GM19468 (cell line): ENCODE data around the gene VPS16.
A peak's percentile ranks its signal among the peaks of the same experiment; 100 is the strongest.

Experiments used
- ATAC-seq: cut with Tn5 transposase; IDR thresholded peaks from one replicate; pipeline ENCODE4 v1.9.1; 2021; ENCODE audit warnings: mild to moderate bottlenecking, moderate library complexity, moderate number of reproducible peaks; ENCODE audit not compliant: unreplicated experiment; ENCODE audit errors: extremely low read depth

Gene VPS16

DNA sequence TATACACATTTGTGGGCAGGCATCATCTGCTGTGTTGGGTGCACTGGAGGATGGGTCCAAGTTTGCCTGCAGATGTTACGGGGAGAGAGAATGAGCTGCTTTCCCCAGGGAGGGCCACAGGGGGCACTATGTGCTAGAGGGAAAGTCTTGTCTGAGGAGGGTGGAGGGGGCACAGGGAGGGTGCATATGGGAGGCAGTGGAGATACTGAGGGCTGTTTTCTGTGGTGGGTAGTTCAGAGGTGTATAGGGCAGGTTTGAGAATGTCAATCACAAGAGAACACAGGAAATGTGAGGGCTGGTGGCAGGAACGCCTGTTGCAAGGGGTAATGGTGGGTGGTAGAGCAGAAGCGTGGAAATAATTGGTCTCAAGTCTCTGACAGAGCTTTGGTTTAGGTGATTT is 25.1 kb downstream of the VPS16 start:
- no peak for ATAC-seq

DNA sequence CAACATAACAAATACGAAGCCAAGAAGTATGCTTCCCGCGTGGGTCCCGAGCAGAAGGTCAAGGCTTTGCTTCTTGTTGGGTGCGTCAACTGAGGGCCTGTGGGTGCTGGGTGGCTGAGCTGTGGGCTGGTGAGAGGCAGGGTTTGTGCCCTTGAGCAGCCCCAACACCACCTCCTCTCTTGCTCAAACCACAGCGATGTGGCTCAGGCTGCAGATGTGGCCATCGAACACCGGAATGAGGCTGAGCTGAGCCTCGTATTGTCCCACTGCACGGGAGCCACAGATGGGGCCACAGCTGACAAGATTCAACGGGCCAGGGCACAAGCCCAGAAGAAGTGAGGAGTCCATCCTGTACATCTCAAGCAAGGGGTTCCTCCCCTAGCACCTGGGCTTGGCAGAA is 25.7 kb downstream of the VPS16 start:
- ATAC-seq, result no peak

DNA sequence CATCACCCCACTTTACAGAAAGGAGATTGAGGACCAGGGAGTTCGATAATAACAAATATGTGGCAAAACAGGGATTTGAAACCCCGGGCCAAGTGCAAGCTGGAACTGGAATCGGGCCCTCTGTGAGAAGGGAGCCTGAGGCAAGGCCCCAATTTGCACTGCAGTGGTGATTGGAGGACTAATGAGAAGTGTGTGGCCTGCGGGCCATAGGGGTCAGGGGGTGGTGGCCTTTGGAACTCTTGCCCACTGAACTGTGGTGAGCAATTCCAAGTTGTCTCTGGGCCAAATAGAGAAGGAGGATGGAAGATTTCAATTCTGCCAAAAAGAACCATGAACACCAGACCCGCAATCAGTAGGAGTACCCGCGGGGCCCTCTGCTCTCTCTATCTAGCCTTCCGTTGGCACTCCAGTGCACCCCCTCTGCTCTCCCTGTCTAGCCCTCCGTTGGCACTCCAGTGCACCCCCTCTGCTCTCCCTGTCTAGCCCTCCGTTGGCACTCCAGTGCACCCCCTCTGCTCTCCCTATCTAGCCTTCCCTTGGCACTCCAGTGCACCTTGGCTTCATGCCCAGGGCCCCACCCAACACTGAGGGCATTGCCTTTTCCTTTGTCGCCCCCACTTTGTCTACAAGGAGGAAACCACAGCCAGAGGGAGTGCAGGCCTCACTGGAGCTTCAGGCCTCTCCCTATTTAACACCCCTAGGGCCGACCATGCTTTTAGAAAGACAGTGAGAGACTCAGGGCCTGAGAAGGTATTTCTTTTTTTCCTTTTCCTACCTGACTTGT is 26.7 kb downstream of the VPS16 start:
- ATAC-seq, result no peak

DNA sequence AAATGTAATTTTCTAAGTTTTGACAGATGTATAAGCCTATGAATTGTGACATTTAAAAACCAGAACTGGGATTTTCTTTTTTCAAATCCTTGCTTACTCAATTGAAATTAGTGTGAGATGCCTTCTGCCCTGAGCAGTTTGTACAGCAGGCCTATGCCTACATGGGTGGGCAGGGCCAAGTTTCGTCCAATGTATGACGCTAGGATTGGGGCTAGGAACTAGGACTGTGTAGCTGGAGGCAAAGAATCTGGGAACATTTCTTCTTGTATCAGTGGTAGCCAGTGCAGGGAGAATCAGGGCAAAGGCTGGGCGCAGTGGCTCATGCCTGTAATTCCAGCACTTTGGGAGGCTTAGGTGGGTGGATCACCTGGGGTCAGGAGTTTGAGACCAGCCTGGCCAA is 28.8 kb downstream of the VPS16 start:
- ATAC-seq, result no peak

DNA sequence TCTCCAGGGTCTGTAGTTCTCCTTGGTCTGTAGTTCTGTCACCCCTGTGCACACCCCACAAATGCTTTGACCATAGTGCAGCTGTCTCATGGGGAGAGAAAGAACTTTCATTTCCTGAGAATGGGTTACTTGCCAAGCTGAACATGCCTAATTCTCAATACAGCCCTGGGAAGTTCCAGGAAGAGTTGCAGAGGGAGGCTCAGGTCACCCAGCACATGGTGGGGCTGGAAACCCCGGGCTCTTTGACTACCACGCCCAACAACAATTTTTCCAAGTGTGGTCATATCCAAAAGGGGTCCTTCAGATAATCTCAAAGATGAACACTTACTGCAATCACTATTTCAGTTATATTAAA is 30.5 kb downstream of the VPS16 start:
- ATAC-seq, result no peak

DNA sequence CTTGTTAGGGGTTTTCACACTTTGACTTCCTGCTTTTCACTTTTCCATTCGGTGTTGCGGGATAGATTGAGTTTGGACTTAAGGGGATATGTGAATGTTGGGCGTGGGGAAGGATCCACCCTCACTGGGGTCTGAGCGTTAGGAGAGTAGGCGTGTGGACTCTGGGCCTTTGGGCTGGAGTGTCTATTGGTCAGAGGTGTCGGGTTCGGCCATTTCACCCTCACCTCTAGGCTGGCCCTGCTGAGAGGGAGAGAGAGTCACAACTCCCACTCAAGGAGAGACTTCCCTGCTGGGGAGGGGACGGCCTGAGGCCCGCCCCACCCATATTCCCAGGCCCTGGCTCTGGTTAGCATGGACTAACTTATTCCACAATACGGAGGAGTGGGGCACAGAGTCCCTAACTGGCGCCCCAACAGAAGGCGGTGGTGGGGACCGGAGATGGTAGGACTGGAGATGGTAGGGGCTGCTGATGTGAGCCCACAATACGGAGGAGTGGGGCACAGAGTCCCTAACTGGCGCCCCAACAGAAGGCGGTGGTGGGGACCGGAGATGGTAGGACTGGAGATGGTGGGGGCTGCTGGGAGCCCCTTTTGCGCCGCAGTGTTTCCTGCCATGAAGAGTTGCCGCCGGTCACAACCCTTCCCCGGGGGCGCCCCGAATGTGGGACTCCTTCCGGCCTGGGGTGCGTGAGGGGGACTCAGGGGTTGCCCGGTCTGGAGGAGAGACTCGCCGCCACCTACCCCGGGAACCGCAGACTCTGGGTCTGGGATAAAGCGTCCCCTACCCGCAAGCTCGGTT is 31.3 kb downstream of the VPS16 start:
- ATAC-seq, result no peak

DNA sequence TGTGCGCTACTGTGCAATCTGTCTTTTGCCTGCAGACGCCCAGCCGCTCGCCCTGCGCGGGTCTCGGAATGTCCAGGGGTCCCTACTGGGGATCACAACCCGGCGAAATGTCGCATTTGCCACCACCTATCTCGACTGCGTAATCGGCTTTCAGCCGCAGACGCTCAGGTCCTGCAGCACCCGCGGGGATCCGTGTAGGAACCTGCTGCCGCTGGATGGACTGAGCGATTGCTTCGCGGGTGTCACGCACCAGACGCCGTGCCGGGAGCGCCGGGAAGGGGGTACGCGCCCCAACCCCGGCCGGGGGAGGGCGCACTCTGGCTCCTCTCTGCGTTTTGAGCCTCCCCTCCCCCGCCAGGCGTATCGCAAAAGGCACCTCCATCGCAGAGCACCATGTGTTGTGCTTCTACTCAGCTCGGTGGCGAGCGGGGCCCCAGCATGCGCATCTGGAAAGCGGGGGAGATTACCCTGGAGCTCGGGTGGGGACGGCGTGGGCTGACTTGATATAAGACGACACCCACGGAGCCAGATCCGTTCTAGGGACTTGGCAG is 32.0 kb downstream of the VPS16 start:
- ATAC-seq, result no peak

DNA sequence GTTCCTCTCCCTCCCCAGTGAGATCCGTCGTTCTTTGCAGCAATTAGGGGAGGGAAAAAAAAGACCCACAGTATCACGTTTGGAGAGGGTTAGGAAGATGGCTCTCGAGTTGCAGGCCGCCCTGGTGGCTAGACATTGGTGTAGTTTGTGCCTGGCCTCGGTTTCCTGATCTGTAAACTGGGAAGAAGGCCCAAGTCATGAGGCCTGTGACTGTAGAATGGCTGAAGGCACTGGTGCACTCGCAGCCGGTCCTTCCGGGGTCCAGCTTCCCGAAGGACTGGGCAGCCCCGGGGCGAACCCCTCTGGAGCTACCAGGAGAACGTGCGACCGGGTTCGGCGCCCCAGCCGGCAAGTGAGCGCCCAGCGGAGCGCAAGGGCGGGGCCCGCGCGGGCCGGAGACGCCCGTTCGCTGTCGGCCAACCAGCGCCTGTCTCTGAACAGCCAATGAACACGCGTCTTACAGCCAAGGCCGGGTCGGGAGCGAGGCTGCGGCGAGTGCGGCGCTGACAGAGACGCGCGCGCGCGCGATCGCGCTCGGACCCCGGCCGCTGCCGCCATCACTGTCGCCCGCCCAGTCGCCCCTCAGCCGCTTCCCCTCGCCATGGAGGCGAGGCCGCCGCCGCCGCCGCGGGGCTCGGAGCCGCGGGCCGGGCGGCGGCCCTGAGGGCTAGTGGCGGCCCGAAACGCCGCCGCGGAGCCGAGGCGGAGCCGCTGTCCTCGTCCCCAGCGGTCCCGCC is 32.6 kb downstream of the VPS16 start, which contains the start of gene PTPRA:
TSS of gene PTPRA (plus strand) at position 472 of the 737 bp plus-strand sequence. CDS start 90,797 bp downstream, outside the sequence.
- peak; percentile 88 for ATAC-seq

DNA sequence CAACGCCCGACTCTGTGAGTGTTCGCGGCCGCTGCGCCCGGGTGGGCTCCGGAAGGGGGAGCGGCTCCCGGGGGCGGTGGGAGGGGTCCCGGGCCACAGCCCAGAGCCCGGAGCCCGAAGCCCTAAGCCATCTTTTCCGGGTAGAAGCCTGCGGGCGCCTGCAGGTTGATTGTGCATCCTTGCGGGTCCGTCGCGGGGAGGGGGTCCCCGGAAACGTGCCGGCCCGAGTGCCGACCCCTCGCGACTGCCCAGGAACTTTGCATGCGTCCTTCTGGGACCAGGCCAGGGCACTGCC is 33.1 kb downstream of the VPS16 start:
- ATAC-seq, result no peak

DNA sequence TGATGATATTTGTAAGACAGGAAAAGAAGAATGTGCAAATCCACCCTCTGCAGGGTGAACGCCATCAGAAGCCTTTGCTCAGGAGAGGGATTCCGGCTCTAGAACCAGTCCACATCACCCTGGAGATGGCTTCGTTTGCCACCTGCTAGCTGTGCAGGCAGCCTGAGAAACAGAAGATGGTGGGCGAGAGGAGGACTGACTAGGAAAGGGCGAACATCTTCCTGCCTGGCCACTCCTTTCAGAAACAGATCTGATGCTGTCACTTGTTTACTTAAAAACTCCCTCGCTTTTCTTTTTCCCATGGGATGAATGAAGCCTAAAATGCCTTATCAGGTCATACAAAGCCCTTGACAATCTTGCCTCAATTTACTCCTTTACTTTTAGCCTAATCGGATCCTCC is 33.9 kb downstream of the VPS16 start:
- ATAC-seq, result no peak

DNA sequence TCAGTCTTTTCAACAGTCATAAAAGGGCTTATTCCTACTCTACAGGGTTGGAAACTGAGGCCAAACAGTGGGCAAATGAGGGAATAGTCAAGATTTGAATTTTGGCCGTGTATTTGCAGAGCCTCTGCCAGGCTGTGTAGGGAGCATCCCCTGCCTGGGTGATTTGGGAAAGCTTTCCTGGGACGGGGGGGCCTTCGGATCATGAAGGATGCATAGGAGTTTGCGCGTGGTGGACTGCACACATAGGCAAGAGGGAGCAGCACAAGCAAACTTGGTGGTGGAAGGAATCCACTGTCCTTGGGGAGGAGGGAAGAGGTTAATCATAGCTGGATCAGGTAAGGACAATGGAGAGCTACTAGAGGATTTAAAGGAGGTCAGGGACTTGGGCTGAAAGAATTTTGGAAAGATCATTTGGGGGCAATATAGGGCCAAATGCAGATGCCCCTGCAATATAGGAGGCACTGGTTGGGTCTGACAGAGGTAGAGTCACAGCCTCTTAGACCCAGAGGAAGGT is 35.2 kb downstream of the VPS16 start:
- no peak for ATAC-seq

DNA sequence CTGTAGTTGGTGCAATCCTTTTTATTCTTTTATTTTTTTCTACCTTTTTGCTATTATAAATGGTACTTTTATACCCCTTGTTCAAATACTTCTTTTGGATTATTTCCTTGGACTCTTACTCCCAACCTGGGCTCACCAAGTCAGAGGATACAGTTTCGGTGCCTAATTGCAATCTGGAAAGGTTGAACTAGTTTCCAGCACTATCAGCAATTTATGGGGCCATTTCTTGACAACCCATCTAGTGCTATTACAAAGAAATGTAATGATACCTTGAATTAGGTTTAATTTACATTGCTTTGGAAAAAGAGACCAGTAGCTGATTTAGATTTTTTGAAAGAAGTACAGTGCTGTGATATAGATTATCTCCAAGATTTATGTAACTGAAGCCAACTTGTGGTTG is 38.0 kb downstream of the VPS16 start:
- ATAC-seq, result no peak

DNA sequence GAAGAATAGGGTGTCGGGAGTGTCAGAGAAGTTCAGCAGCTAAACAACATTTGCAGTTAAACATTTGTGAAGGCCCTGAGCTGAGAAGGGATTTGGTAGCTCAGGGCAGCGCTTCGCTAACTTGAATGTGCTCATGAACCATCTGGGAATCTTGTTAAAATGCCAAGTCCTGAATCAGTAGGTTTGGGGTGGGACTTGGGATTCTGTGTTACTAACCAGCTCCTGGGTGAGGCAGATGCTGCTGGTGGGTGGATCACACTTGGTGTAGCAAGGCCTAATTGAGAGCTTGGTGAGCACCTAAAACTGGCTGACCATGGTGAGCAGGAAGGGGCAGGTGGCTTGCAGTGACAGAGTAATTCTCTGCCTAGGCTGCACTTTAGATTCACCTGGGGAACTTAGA is 38.6 kb downstream of the VPS16 start:
- ATAC-seq, result no peak

DNA sequence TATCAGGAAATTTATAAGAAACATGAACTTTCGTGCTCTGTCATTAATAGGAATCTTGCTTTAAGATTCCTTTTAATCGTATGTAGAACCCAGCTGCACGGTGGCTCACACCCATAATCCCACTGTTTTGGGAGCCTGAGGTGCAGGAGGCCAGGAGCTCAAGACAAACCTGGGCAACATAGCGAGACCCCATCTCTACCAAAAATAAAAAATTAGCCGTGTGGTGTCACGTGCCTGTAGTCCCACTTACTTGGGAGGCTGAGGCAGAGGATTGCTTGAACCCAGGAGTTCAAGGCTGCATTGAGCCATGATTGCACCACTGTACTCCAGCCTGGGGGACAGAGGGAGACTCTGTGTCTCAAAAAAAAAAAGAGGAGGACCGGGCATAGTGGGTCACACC is 40.1 kb downstream of the VPS16 start:
- ATAC-seq, result no peak

DNA sequence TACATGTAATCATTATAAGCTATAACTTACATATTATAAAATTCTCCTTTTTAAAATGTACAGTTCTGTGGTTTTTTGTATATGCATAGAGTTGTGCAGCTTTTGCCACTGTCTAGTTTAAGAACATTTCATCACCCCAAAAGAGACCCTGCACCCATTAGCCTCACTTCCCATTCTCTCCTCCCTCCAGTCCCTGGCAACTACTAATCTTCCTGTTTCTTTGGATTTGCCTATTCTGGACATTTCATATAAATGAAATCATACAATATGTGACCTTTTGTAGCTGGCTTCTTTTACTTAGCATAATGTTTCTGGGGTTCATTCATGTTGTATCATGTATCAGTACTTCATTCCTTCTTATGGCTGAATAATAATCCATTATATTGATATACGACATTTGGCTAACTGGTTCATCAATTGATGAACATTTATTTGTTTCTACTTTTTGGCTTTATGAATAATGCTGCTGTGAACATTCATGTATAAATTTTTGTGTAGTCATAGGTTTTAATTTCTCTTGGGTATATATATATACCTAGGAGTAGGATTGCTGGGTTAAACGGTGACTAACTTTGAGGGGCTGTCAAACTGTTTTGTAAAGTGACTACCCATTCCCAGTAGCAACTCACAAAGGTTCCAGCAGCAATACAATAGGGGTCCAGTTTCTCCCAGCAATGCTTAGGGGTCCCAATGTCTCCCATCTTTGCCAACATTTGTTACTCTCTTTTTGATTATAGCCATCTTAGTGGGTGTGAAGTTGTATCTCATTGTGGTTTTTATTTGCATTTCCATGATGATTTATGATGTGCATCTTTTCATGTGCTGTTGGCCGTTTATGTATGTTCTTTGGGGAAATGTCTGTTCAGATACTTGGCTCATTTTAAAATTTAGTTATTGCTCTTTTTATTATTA is 43.4 kb downstream of the VPS16 start:
- no peak for ATAC-seq

DNA sequence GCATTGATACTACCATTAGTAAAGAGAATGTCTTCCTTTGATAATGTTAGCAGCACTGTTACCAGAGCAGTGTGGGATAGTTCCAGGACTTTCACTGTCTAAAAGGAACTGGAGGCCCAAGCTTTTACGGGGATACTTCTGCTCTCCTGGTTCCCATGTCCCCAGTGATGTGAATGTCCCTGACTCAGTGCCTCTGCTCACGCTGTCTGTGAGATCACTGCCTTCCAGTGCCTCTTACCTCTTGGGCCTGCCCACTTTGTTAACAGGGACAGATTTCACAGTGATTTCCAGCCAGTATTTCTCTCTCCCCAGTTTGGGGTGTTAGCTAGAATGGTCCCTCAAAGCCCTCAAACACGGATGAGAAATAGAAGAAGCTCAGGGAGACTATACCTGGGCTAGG is 47.2 kb downstream of the VPS16 start:
- no peak for ATAC-seq

DNA sequence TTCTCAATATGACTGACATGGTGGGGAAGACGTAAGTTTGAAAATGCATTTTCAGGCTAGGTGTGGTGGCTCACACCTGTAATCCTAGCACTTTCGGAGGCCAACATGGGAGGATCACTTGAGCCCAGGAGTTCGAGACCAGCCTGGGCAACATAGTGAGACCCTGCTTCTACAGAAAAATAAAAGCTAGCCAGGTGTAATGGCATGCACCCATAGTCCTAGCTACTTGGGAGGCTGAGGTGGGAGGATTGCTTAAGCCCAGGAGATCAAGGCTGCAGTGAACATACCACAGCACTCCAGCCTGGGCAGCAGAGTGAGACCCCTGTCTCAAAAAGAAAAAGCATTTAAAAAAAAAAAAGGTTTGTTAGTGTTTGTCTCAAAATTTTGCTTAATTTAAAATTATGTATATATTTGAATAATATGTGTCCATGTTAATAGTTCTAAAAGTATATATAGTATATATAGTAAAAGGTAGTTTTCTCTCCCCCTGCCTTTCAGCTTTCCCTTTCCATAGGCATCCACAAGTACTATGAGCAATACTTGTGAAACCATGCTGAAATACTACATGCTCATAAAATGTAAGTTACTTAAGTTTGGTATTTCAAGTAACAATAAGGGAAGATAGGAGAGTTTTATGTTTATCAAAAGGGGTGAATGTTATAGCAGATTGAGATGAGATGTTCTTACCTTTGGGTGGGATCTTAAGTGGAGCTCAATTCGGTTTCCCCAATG is 47.8 kb downstream of the VPS16 start:
- ATAC-seq, result no peak

DNA sequence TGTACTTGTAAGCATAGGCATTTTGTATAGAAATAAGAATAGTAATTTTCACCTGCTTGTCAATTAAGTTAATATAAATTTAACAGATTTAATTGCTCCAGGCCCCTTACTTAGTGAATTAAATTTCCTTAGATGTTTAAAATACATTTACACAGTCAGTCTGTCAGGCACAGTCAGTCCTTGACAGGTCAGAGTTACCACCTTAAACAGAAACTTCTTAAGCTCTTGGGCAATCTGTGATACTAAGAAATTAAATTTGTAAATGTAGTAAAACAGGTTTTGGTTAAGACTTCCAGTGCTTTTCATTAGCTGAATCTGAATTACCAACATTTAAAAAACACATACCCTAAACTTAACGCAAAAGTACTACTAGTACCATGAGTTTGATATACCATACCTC is 48.7 kb downstream of the VPS16 start:
- ATAC-seq, result no peak

DNA sequence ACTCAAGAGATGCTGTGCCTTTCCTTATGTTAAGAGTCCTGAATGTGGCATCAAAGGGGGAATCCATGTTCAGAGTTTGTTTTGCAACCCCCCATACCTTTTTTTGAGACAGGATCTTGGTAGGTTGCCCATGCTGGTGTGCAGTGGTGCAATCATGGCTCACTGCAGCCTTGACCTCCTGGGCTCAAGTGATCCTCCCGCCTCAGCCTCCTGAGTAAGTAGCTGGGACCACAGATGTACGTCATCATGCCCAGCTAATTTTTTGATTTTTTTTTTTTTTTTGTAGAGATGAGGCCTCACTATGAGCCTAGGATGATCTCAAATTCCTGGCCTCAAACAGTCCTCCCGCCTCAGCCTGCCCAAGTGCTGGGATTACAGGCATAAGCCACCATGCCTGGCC is 49.3 kb downstream of the VPS16 start:
- no peak for ATAC-seq
